NCI-H2196 treated with DMSO at 0.1 percent for 48 hours (cell line): Measurements from ENCODE around the gene CDH13.

Experiments
- DNase-seq: peaks from one replicate; lab custom pipeline; 2025; ENCODE audit not compliant: unreplicated experiment; lab: John Stamatoyannopoulos, UW

CDH13 gene

GRCh38 chr16:83390759-83391158 is 764.0 kb downstream of the CDH13 start:
- no peak for DNase-seq

DNA sequence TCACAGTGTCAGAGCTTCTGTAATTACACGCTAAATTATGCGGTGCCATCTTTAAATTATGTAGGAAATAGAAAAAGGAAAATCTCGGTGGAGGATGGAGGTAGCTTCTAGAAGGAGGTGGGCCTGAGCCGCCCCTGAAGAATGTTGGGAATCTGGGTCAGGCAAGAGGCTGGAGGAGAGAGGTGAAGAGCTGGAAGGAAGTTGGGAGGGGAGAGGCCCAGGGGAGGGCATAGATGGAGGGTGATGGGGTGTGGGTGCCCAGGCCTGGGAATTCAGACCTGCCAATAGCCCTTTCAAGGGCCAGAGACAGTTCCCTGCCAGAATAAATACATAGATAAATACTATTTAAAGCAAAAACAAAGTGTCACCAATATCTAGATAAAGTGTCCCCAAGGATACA is 766.0 kb downstream of the CDH13 start:
- no peak for DNase-seq

GRCh38 chr16:83393196-83393981 is 766.6 kb downstream of the CDH13 start:
- DNase-seq = no peak

- no peak for DNase-seq
These were observed 771.0 kb downstream of the CDH13 start for GRCh38 chr16:83397601-83398291.

- DNase-seq = no peak
These were observed 773.5 kb downstream of the CDH13 start for GRCh38 chr16:83400234-83400633.

DNA sequence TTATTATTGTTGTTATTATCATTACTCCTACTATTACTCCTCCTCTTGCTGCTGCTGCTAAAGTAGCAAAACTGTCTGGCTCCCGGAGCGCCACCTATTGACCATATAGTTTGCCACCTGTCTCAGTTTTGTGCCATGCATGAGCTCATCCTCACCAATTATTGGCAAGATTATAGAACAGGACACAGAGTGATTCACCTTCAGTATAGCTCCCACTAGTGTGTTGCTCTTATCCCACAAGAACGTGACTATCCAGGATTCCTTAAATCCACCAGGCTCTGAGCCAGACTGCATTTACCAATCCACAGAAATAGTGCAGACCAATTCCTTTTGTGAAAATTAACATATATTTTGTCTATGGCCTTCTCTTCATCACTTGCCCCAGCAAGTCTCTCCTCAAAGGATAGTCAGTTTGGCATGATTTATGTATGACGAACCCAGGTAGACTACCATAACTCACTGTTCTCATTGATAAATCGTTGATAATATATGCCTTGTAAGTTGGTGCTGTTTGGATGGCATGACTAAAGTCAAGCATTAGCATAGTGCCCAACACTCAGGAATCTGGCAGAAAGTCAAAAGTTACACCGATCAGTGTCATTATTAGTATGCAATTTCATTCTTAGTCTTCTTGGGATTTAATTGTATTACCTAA is 775.5 kb downstream of the CDH13 start:
- no peak for DNase-seq

DNA sequence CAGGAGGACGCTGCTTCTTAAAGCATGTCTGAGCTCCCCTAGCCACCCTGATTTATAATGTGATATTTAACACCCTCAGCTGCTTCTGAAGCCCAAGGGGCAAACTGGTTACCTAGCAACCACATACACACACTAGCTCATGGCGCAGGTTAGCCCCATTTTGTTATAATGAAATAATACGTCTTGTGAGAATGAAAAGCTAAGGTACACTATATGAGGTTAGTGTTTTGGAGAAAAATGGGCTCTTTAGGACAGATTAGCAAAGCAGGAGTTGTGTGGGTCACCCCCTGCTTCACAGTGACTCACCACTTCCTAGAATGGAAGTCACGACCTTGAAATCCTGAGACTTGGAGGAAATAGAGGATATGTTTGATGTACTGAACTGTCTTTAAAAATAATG is 776.2 kb downstream of the CDH13 start:
- no peak for DNase-seq

GRCh38 chr16:83403761-83404160 is 777.0 kb downstream of the CDH13 start:
- DNase-seq = no peak

GRCh38 chr16:83404261-83404660 is 777.5 kb downstream of the CDH13 start:
- DNase-seq = no peak

GRCh38 chr16:83407928-83408327 is 781.2 kb downstream of the CDH13 start:
- DNase-seq = no peak

GRCh38 chr16:83409347-83409746 is 782.6 kb downstream of the CDH13 start:
- DNase-seq = no peak

- no peak for DNase-seq
These were observed 791.8 kb downstream of the CDH13 start for GRCh38 chr16:83418565-83418964.

DNA sequence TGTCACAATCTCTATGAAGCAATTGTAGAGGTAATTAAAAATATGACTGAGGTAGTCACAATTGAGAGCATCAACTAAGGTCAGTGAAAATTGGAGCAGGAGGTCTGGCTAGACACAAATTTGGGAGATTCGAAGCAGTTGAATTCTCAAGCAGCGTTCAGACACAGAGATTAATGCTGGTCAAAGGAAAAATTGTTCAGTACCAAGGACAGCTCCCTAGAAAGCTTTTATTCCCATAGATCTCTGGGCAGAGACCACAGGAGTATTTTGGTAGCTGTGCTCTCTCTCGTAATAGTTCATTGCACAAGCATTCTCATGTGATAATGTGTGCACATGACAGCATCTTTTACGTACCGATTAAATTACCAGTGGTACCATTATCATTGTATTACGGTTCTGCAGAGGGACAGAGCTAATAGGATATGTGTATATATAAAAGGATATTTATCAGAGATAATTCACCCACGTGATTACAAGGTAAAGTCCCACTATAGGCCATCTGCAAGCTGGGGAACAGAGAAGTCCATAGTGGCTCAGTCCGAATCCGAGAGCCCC is 793.5 kb downstream of the CDH13 start:
- no peak for DNase-seq

DNA sequence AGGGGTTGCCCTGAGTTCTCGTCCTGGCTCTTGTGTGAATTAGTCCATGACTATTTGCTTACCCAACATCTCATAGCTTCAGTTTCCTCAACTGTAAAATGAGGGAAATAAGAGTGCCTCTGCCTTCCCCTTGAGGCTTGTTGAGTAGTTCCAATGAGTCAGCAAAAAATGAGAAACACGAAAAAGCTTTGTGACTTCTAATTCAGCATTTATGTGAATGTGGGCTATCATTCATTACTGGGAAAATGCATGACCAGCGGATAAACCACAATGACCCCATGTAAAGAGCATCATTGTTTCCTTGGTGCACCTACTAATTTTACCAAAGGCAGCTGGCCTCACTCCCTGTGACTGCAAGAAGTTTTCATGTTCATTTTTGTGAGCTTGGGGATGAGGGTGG is 806.4 kb downstream of the CDH13 start:
- DNase-seq = no peak

- no peak for DNase-seq
These were observed 810.3 kb downstream of the CDH13 start for GRCh38 chr16:83437036-83437435.

DNA sequence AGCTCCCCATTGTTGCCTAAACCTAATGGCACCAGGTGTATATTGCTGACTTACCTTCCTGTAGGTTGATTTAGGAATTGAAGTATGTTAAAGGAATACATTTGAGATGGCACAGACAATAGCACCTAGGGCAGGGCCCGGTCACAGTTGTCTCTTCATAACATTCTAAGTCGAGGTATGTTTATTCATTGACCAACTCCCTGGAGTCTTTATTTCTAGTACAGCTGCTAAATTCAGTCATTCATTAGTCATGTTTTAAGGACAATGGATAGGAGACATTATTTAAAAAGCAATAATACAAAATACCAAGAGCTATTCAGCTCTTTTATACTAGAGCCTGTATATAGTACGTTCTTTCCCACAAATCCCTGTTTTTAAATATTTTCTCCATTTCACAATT is 811.6 kb downstream of the CDH13 start:
- no peak for DNase-seq

DNA sequence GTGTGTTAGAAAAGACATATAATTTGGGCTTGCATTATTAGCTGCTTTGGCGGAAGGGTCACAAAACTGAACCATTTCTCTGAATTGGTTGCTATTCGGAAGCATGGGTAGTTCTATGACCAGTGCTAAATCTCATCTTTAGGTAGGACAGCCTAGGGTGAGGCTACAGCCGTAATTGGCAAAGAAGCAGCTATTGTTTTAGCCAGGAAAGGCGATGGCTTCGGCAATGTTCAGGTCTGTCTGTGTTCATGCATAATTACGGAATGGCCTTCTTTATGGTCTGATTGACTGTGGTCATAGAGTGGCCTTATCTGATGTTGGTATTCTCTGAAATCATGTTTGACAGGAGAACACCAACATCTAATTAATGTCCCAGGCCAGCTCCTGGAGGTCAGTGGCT is 812.6 kb downstream of the CDH13 start:
- DNase-seq = no peak

DNA sequence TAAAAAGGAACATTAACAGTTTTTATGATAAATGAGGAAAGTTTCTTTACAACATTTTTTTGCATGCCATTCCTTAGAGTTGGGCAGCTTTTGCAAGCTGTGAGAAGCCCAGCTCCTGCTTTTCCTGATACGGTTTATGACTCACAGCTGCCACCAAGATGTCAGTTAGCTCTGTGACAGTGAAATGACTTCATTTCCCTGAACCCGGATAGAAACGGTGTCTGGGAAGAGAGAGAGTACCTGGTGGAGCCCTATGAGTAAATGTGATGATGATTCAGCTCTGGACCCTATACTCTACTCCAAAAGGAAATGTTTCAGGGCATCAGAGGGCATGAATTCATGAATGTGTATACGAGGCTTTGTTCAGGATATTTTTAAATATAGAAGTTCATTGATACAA is 814.7 kb downstream of the CDH13 start:
- no peak for DNase-seq

DNA sequence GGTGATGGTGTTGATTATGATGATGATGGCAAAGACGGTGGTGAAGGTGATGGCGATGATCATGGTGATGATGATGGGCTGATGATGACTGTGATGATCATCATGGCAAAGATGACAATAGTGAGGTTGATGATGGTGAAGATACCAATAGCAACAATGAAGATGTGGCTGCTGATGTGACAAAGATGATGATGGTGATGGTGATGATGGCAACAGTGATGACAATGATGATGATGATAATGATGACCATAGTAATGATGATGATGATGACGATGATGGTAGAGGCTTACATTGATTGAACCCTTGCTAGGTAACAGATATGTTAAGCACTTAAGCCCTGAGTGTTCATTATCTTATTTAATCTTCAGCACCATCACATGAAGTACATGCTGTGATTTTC is 817.2 kb downstream of the CDH13 start:
- DNase-seq = no peak

DNA sequence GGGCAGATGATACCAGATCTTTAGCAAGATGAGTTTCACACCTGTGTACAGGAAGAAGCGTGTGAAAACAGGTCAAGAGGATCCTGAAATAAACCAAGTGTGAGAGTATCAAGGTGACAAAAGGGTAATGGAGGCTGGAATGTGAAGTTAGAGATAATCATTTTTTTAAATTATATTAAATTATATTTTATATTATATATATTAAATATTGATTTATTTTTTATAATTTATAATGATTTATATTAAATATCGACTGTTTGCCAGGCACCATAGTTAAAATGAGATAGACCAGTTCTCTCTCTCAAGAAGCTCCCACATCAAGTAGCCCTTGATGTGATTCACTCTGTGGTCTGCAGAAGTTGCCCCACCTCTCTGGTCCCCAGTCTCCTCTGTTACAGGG is 820.8 kb downstream of the CDH13 start:
- no peak for DNase-seq

DNA sequence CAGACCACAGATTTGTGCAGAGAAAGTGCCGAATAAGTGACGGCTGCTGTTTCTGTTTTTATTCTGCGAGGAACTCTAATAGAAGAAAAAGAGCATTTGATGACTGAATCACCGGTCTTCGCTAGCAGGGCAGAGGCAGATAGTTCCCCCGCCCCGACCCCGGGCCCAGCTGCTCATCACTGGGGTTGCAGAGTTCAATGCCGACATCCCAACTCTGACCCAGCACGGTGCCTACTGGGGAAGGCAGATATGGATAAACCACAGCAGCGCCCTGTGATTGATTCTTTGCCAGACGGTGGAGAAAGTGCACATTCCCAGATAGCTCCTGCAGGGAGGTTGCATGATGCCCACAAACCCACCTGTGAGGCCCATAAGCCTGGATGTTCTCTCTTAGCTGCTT is 823.1 kb downstream of the CDH13 start:
- no peak for DNase-seq

DNA sequence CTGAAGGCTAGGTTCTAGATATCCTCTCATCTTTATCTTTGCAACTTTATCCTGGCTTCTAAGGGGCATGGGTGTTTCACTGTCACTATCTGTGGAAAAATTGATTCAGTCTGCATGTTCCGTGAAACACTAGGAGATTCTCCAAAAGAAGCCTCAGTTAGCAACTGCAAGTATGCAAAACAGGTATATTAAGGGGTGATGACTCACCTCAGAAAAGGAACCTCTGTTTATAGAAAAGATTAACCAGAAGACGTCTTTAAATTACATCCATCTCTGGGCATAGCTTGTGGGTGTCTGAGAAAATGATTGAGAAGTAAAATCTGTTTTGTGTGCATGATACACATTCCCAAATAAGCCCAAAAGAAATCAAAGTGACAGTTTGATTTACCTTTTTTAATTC is 827.2 kb downstream of the CDH13 start:
- DNase-seq = no peak
